HG03342 (cell line): ENCODE measurements around the gene CSTF1.
"Not testable (repeated sequence)": the region's sequence is repeated elsewhere in the genome, so short reads cannot be mapped to it uniquely, and the experiment has no call there.

ENCODE experiments used
- ATAC-seq: cut with Tn5 transposase; IDR thresholded peaks from one replicate; pipeline ENCODE4 v1.9.1; 2021; ENCODE audit warnings: mild to moderate bottlenecking, moderate library complexity; ENCODE audit not compliant: unreplicated experiment

Gene CSTF1

GRCh38 chr20:56368351-56369134, 23.9 kb upstream of the CSTF1 start:
- no peak for ATAC-seq

GRCh38 chr20:56369179-56369578, 23.3 kb upstream of the CSTF1 start:
- no peak for ATAC-seq

GRCh38 chr20:56371977-56372376, 20.5 kb upstream of the CSTF1 start:
- ATAC-seq = no peak

GRCh38 chr20:56372850-56373249, 19.6 kb upstream of the CSTF1 start:
- no peak for ATAC-seq

GRCh38 chr20:56373942-56374341, 18.5 kb upstream of the CSTF1 start:
- no peak for ATAC-seq

- no peak for ATAC-seq
These were observed 16.1 kb upstream of the CSTF1 start for GRCh38 chr20:56376331-56376730.

GRCh38 chr20:56378386-56378785, 14.1 kb upstream of the CSTF1 start:
- no peak for ATAC-seq

- no peak for ATAC-seq
These were observed 12.1 kb upstream of the CSTF1 start for GRCh38 chr20:56380375-56380774.

GRCh38 chr20:56381501-56381900, 10.9 kb upstream of the CSTF1 start:
- ATAC-seq = no peak

GRCh38 chr20:56382696-56383095, 9.7 kb upstream of the CSTF1 start:
- ATAC-seq = no peak

GRCh38 chr20:56383334-56383733, 9.1 kb upstream of the CSTF1 start:
- ATAC-seq = no peak

- no peak for ATAC-seq
These were observed 7.3 kb upstream of the CSTF1 start for GRCh38 chr20:56385130-56385529.

GRCh38 chr20:56386219-56386618, 6.2 kb upstream of the CSTF1 start:
- no peak for ATAC-seq

GRCh38 chr20:56388882-56389281, 3.6 kb upstream of the CSTF1 start:
- ATAC-seq = no peak

GRCh38 chr20:56389807-56390206, 2.6 kb upstream of the CSTF1 start:
- no peak for ATAC-seq

GRCh38 chr20:56390396-56390795, 2.0 kb upstream of the CSTF1 start:
- ATAC-seq = not testable (repeated sequence)

GRCh38 chr20:56391037-56391436, 1.4 kb upstream of the CSTF1 start:
- no peak for ATAC-seq

GRCh38 chr20:56391596-56392131, 781 bp upstream of the CSTF1 start:
- peak; percentile 28 for ATAC-seq

- no peak for ATAC-seq
These were observed 537 bp downstream of the CSTF1 start for GRCh38 chr20:56392881-56393482.

- no peak for ATAC-seq
These were observed 1.2 kb downstream of the CSTF1 start for GRCh38 chr20:56393653-56394052.

GRCh38 chr20:56395166-56395565, 2.7 kb downstream of the CSTF1 start:
- ATAC-seq = no peak

GRCh38 chr20:56400001-56400640, 7.7 kb downstream of the CSTF1 start:
- no peak for ATAC-seq
